ENCODE data around the gene BNC2. TPM values are rescaled to one million over a fixed set of nuclear protein-coding genes. Genes with fewer than 3 reads are reported as not detected.

Gene BNC2
- total RNA-seq, 1 donor from 2014 or later: 15.2 TPM

DNA sequence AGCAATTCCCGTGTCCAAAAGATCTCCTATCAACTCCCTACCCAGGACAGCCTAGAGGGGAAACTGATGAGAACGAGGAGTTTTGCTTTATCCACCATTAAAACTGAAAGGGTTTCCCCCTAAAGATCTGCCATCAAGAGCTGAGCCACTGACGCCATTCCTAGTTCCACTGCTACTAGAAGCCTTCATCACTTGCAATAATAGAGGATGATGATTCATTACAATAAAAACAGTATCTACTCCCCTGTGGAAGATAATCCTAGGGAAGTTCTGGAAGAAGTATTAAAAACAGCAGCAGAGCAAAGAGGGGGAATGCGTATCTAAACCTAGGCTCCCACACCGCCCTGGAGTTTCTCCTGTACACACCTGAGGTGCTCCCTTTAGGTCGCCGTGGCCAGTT is 394.5 kb downstream of the BNC2 start:
- no peak for DNase-seq
- peak overlapping the region; percentile 67 for H3K27ac Mint-ChIP-seq (ENCODE audit: unreplicated experiment)
- peaks cover 2% of the 10 kb centered on the region for H3K27me3 Mint-ChIP-seq (ENCODE audit: unreplicated experiment)
- peaks cover 7% of the 10 kb centered on the region for H3K36me3 Mint-ChIP-seq (ENCODE audit: unreplicated experiment)
- peaks cover 18% of the 10 kb centered on the region for H3K4me1 Mint-ChIP-seq (ENCODE audit: low read depth, unreplicated experiment)
- no peak overlapping the region for H3K4me3 Mint-ChIP-seq (ENCODE audit: unreplicated experiment)
- TF ChIP-seq, protein P1, sequence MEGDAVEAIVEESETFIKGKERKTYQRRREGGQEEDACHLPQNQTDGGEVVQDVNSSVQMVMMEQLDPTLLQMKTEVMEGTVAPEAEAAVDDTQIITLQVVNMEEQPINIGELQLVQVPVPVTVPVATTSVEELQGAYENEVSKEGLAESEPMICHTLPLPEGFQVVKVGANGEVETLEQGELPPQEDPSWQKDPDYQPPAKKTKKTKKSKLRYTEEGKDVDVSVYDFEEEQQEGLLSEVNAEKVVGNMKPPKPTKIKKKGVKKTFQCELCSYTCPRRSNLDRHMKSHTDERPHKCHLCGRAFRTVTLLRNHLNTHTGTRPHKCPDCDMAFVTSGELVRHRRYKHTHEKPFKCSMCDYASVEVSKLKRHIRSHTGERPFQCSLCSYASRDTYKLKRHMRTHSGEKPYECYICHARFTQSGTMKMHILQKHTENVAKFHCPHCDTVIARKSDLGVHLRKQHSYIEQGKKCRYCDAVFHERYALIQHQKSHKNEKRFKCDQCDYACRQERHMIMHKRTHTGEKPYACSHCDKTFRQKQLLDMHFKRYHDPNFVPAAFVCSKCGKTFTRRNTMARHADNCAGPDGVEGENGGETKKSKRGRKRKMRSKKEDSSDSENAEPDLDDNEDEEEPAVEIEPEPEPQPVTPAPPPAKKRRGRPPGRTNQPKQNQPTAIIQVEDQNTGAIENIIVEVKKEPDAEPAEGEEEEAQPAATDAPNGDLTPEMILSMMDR (IDR thresholded peaks at IDR 0.05; ENCODE audit: partially characterized antibody, unreplicated experiment): no peak
- peaks cover 3% of the 10 kb centered on the region for H3K9me3 Mint-ChIP-seq (ENCODE audit: unreplicated experiment)

GRCh38 chr9:16475257-16475656 is 395.2 kb downstream of the BNC2 start:
- Mint-ChIP-seq H3K27ac (ENCODE audit: unreplicated experiment) (peak overlapping the region; percentile 65), H3K27me3 (ENCODE audit: unreplicated experiment) (peaks cover 2% of the 10 kb centered on the region), H3K9me3 (ENCODE audit: unreplicated experiment) (peaks cover 3% of the 10 kb centered on the region), H3K4me3 (ENCODE audit: unreplicated experiment) (no peak overlapping the region), H3K4me1 (ENCODE audit: low read depth, unreplicated experiment) (peaks cover 18% of the 10 kb centered on the region), H3K36me3 (ENCODE audit: unreplicated experiment) (peaks cover 7% of the 10 kb centered on the region)
- DNase-seq: no peak
- TF ChIP-seq, protein P1 (IDR thresholded peaks at IDR 0.05; ENCODE audit: partially characterized antibody, unreplicated experiment): no peak

DNA sequence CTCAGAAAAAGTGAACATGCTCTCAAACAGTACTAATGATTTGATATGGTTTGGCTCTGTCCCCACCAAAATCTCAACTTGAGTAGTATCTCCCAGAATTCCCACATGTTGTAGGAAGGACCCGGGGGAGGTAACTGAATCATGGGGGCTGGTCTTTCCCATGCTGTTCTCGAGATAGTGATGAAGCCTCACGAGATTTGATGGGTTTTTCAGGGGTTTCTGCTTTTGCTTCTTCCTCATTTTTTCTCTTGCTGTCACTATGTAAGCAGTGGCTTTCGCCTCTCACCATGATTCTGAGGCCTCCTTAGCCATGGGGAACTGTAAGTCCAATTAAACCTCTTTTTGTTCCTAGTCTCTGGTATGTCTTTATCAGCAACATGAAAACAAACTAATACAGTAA is 401.3 kb downstream of the BNC2 start:
- H3K36me3 Mint-ChIP-seq (ENCODE audit: unreplicated experiment): peaks cover 16% of the 10 kb centered on the region

GRCh38 chr9:16461851-16462250 is 408.6 kb downstream of the BNC2 start:
- TF ChIP-seq, protein P1 (IDR thresholded peaks at IDR 0.05; ENCODE audit: partially characterized antibody, unreplicated experiment): no peak
- Mint-ChIP-seq H3K27ac (ENCODE audit: unreplicated experiment) (no peak overlapping the region), H3K27me3 (ENCODE audit: unreplicated experiment) (peaks cover 4% of the 10 kb centered on the region), H3K4me3 (ENCODE audit: unreplicated experiment) (no peak overlapping the region), H3K4me1 (ENCODE audit: low read depth, unreplicated experiment) (peaks cover 13% of the 10 kb centered on the region), H3K36me3 (ENCODE audit: unreplicated experiment) (no peaks in the 10 kb centered on the region), H3K9me3 (ENCODE audit: unreplicated experiment) (no peaks in the 10 kb centered on the region)
- no peak for DNase-seq

More for the DNA sequence above, 401.3 kb downstream of the BNC2 start:
- Mint-ChIP-seq H3K27me3 (ENCODE audit: unreplicated experiment) (no peaks in the 10 kb centered on the region), H3K4me3 (ENCODE audit: unreplicated experiment) (no peak overlapping the region), H3K4me1 (ENCODE audit: low read depth, unreplicated experiment) (peaks cover under 1% of the 10 kb centered on the region), H3K27ac (ENCODE audit: unreplicated experiment) (no peak overlapping the region), H3K9me3 (ENCODE audit: unreplicated experiment) (peaks cover 4% of the 10 kb centered on the region)
- TF ChIP-seq, protein P1 (IDR thresholded peaks at IDR 0.05; ENCODE audit: partially characterized antibody, unreplicated experiment): no peak
- no peak for DNase-seq

DNA sequence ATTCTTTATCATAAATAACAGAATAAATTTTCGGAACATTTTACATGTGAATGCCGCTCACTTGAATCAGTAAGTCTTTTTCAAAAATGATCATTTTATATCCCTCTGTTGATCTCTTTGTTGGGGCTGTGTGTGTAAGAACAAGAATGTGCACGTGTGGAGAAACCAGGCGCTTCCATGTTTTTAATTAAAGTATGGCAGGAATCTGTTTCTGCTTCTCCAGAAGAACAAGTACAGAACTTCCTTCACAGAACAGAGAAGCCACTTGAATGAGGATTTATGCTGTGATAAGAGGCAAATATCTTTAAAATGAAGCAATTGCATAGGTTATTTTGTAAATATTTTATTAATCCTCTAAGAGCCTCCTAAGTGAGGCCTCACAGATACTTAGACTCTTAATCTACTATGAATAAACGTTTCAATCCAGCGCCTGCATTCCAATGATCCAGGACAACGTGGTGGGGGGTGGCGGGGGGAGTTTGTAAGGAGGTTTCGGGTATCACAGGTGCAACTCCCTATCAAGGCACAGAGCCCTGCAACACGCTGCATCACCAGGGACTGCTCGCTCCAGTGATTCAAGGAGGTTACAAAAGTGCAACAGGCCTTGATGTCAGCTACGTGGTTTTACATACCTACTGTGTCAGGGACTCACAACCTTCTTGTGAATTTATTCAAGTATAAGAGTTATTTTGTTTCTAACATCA is 409.2 kb downstream of the BNC2 start:
- Mint-ChIP-seq H3K36me3 (ENCODE audit: unreplicated experiment) (no peaks in the 10 kb centered on the region), H3K9me3 (ENCODE audit: unreplicated experiment) (no peaks in the 10 kb centered on the region), H3K27me3 (ENCODE audit: unreplicated experiment) (peaks cover 4% of the 10 kb centered on the region), H3K4me1 (ENCODE audit: low read depth, unreplicated experiment) (peaks cover 13% of the 10 kb centered on the region), H3K27ac (ENCODE audit: unreplicated experiment) (no peak overlapping the region), H3K4me3 (ENCODE audit: unreplicated experiment) (no peak overlapping the region)
- DNase-seq: no peak
- TF ChIP-seq, protein P1 (IDR thresholded peaks at IDR 0.05; ENCODE audit: partially characterized antibody, unreplicated experiment): no peak
